Subcutaneous adipose tissue (tissue), 4 donors: ENCODE measurements around the gene DEPDC7. TPM values are rescaled to one million over a fixed set of nuclear protein-coding genes. Genes with fewer than 3 reads are reported as not detected.

Source experiments
- total RNA-seq, 4 donors: library from RNA; depleted of rRNA; stranded (reverse); fragments of >200 nt; gene quantifications; one replicate each; pipeline ENCODE4 v1.1.0, GENCODE V29; 2016
- TF ChIP-seq, protein P1 (sequence below): fragments of 450-650 bp; IDR thresholded peaks from one replicate; pipeline ENCODE4 v1.5.1; 2016; ENCODE audit warnings: low read depth, mild to moderate bottlenecking, control low read depth, antibody characterized with exemption, moderate library complexity

Gene DEPDC7
- total RNA-seq, 4 donors from 2014 or later = 0.66 to 2.2 (median 2.0) TPM; not detected in 1

- TF ChIP-seq, protein P1, sequence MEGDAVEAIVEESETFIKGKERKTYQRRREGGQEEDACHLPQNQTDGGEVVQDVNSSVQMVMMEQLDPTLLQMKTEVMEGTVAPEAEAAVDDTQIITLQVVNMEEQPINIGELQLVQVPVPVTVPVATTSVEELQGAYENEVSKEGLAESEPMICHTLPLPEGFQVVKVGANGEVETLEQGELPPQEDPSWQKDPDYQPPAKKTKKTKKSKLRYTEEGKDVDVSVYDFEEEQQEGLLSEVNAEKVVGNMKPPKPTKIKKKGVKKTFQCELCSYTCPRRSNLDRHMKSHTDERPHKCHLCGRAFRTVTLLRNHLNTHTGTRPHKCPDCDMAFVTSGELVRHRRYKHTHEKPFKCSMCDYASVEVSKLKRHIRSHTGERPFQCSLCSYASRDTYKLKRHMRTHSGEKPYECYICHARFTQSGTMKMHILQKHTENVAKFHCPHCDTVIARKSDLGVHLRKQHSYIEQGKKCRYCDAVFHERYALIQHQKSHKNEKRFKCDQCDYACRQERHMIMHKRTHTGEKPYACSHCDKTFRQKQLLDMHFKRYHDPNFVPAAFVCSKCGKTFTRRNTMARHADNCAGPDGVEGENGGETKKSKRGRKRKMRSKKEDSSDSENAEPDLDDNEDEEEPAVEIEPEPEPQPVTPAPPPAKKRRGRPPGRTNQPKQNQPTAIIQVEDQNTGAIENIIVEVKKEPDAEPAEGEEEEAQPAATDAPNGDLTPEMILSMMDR = no peak
Measured at GRCh38 chr11:33021937-33022336, 6.3 kb downstream of the DEPDC7 start.

GRCh38 chr11:33025339-33025722 is 9.7 kb downstream of the DEPDC7 start:
- TF ChIP-seq, protein P1 = no peak

- TF ChIP-seq, protein P1 = no peak
Measured at GRCh38 chr11:33027233-33027632, 11.6 kb downstream of the DEPDC7 start.

GRCh38 chr11:33027846-33028536 is 12.3 kb downstream of the DEPDC7 start:
- TF ChIP-seq, protein P1 = no peak

GRCh38 chr11:33028537-33028914 is 12.8 kb downstream of the DEPDC7 start:
- TF ChIP-seq, protein P1 = no peak

- TF ChIP-seq, protein P1 = no peak
Measured at GRCh38 chr11:33033493-33033892, 17.8 kb downstream of the DEPDC7 start.

DNA sequence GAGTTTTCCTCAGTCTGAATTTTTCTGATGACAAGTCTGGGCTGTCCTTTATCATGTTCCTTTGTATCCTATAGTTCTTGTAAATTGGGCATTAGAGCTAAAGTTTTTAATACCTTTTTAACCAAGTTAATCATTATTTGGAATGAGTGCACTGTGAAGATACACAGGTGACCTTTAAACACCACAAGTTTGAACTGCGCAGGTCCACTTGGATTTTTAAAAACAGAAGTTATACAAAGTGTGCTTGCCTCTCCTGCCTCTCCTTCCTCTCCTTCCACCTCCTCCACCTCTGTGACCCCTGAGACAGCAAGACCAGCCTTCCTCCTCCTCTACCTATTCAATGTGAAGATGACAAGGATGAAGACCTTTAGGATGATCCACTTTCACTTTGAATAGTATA is 19.3 kb downstream of the DEPDC7 start:
- TF ChIP-seq, protein P1 = no peak
